Measurements from ENCODE around the gene GPRIN1.

The GPRIN1 gene

DNA sequence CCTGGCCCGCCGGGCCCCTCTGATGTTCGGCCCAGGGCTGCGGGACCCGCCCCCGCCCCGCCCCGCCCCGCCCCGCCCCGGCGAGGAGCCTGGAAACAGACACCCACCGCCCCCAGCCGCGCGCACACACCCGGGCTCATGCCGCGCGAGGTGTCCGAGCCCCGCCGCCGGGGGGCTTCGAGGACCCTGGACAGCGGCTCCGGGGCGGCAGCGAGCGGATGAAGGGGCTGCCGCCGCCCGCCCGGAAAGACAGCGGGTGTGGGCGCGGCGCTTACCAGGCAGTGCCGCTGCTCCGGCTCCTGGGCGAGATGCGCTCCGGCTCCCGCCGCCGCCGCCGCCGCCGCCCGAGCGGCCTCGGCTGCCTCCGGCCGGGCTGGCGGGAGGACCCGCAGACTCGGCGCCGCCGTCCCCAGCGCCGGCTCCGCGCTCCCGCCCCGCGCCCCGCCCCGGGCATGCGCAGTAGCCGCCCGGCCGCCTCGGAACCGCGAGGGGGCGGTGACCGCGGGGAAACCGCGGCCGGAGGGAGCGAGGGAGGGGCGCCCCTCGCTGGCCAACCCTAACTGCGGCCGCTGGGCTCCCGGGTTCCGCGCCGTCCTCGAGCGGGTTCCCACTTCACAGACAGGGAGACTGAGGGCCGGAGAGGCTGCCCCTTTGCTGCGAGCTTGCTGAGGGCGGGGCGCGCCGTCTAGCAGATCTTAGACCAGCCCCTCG is at the start of gene GPRIN1:
TSS of gene GPRIN1 (minus strand) at position 433 of the 711 bp plus-strand sequence. CDS start 10,322 bp downstream, outside the sequence.
- DNase-seq = peak; percentile 14

DNA sequence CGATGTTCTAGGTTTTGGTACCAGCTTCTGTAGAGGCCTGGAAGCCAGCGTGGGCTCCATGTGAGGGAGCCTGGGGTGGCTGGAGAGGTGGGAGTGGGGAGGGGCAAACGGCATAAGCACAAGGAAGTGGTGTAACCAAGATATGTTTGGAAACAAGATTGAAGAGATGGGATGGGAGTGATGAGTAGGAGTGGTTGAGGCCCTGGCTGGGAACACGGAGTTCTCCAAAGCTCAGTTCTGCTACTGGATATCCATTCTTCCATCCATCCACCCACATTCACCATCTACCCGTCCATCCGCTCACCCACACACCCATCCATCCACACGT is 49.5 kb upstream of the GPRIN1 start:
- no peak for DNase-seq

DNA sequence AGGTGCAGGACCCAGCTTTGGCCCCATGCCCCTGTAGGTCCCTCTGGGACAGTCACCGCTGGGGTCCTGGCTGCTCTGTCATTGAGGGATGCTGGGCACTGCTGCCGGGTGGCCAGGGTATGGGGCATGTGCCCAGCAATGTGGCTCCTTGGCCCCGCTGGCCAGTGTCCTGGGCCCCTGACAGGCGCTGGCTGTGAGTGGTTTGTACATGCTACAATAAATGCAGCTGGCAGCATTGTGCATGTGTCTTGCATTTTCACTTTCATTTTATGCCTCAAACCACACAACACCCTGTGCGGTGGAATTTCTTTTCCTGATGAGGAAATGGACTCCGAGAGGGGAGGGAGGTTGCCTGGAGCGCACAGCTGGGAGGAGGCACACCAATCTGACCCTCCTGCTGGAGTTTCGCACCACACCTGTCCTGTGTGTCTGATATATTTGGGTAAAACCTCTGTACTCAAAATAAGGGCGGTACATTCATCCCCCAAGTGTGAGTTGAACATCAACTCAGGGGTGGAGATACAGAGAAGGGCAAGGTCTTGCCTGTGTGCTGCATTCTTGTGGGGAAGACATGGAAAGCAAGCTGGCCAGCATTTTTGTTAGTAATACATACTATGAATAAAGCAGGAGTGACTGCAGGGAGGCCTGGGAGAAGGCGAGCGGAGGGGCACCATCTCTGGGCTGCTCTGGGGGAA is 49.0 kb upstream of the GPRIN1 start:
- peak; percentile 41 for DNase-seq

DNA sequence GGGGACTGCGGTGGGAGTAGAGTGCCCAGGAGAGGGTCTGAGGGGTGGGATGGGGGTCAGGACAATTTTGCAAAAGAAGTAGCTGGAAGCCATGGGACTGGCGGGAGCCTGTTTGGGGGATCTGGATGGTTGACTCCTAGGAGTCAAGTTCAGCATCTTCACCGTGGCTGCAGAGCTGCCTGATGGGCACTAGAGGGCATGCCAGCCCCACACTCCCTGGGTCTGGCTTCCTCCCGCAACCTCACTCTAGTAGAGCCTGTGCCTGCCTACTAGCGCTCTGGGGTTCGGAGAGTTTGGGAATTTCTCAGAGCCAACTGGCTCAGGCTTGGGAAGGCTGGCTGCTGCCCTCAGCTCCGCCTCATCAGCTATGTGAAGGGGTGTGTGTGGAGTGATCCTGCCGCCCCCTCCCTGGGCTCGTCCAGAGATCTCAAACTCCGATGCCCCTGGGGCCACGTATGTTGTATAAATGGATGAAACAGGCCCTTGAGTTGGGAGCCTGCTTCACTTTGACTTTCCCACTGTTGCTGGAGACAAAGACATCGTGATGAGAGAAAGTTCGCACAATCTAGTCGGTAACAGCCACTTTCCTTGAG is 48.1 kb upstream of the GPRIN1 start:
- peak; percentile 58 for DNase-seq

DNA sequence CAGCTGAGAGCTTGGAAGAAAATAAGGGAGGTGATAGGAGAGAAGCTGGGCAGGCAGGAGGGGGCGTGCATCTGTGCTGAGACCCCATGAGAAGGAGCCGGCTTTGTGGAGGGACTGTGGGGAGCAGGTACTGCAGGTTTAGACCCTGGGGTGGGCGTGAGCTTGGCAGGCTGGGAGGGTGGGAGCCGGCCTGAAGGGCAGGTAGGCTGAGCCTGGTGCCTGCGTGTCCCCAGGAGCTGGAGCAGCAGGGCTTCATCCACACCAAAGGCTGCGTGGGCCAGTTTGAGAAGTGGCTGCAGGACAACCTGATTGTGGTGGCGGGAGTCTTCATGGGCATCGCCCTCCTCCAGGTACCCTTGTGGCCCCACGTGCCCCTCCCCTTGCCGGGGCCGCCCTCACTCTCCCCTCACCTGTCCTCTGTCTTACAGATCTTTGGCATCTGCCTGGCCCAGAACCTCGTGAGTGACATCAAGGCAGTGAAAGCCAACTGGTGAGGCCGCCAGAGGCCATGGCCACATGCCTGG is 46.6 kb upstream of the GPRIN1 start:
- DNase-seq = no peak

DNA sequence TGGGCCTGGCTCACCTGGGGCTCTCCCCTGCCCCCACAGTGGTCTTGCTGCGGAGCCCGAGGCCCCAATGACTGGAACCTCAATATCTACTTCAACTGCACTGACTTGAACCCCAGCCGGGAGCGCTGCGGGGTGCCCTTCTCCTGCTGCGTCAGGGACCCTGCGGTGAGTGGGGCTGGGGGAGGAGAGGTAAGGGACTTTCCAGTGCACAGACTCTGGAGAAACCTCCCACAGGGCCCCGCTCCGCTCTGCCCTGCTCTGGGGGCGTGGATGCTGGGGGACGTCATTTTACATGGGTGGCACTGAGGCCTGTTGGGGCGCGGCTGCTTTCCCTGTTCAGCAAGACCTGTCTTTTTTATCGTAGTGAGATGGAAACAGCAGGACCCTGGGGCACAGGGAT is 44.9 kb upstream of the GPRIN1 start:
- no peak for DNase-seq

DNA sequence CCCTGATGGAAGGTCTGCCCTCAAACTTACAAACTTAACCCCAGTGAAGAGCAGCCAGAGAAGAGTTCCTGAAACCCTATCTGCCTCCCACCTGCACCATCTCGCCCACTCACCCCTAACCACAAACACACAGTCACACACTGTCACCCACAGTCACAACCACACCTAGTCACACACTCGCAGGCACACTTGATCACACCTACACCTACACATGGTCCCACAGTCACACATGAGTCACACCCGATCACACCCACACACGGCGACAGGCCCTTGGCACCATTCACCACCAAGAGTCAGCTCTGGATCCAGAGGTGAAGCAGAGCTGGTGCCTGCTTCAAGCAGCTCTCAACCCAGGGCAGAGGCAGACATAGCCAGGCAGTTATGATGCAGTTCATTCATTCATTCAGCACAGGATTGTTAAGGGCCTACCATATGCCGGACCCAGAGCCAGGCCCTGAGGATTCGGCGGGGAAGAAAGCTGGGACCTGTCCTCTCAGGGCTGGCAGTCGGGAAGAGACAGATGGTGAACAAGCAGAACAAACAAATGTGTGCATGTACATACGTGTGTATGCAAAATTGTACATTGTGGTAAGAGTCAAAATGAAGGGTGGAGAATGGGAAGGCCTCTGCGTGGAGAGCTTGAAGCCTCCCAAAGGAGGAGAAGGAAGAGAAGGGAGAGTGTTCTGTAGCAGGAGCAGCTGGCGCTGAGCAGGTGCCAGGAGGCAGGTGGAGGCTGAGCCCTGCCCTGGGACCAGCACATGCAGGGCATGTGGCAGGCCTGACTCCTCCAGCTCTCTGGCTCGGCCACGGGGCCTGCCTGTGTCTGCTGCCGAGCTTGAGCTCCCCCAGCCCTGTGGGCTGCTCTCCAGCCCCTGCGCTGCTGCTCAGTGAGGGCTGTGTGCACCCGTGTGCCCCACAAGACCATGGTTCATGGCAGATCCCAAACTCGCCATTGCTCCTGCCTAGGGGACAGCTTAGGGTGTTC is 43.7 kb upstream of the GPRIN1 start:
- DNase-seq = peak; percentile 85

DNA sequence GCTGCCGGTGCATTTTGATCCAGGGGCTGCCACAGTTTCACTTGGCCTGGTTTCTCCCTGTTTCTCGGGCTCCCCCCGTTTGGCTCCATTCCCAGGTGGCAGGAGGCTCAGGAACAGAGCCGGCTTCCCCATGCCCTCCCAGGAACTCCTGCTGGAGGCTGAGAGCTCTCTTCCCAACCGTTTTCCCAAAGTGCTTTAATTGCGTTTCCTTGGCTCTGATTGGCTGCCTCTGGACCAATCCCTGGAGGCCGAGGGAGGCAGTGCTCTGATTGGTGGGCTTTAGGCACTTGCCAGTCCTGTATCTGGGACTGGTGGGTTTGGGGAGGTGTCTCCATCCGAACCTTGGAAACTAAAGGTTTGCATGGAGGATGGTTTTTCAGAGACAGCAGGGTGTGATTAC is 42.2 kb upstream of the GPRIN1 start:
- no peak for DNase-seq

DNA sequence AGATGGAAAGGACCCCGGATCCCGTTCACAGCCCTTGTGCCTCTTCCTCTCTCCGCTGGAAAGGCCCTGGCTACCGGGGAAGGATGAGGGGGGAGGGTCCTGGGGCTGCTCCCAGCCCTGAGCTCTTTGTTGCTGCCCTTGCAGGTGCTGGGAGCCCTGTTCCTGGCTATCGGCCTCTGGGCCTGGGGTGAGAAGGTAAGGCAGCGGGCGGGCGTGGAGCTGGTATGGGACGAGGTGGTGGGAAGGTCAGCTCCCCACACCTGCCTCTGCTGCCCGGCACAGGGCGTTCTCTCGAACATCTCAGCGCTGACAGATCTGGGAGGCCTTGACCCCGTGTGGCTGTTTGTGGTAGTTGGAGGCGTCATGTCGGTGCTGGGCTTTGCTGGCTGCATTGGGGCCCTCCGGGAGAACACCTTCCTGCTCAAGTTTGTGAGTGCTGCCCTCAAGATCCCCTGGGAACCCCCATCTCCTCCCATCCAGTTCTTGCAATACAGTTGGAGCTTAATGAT is 41.6 kb upstream of the GPRIN1 start:
- no peak for DNase-seq

DNA sequence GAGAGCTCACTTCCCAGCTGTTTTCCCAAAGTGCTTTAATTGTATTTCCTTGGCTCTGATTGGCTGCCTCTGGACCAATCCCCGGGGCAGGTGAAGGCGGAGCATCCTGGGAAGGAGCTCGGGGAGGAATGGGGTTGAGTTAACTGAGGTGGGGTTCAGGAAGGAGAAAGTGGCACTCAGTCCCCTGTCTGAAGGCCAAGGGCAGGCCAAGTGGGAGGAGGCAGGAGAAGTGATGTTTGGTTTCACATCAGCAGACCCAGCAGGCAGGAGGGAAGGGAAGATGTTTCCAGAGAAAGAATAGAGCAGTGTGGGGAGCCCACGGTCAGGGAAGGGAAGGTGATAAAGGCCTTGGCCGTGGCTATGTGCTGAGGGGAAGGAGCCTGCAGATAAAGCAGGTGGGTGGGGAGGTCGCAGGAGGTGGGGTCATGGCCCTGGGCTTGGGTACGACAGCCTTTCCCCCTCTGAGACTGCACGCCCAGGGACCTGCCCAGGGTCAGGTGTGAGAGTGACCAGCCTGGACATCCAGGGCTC is 40.5 kb upstream of the GPRIN1 start:
- DNase-seq = no peak

DNA sequence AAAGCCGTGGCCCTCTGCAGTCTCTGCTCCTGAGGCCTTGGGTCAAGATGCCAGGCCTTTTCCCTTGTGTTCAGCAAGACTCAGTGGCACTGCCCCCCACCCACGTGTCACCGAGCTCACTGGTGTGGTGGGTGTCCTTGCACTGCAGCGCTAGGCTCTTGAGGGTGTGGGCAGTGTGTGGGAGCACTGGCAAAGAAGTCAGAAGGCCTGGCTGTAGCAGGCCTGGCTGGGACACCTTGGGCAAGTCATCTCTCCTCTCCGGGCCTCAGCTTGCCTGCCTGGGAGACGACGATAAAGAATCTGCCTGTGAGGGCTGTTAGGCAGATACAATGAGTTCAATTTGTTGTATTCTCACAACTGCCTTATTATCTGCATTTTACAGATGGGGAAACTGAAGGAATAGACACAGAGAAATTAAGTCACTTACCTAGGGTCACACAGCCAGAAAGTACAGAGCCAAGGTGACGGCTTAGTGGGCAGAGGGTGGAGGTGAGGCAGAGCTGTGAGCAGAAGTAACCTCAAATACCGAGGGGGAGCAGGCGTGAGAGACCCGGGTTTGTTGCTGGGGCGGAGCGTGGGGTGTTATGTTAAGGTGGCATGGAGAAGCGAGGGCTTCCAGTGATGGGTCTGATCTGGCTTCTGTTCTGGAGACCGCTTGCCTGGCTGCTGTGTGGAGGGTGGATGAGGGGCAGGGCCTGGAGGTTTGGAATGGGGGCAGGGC is 38.7 kb upstream of the GPRIN1 start:
- DNase-seq = peak; percentile 53

DNA sequence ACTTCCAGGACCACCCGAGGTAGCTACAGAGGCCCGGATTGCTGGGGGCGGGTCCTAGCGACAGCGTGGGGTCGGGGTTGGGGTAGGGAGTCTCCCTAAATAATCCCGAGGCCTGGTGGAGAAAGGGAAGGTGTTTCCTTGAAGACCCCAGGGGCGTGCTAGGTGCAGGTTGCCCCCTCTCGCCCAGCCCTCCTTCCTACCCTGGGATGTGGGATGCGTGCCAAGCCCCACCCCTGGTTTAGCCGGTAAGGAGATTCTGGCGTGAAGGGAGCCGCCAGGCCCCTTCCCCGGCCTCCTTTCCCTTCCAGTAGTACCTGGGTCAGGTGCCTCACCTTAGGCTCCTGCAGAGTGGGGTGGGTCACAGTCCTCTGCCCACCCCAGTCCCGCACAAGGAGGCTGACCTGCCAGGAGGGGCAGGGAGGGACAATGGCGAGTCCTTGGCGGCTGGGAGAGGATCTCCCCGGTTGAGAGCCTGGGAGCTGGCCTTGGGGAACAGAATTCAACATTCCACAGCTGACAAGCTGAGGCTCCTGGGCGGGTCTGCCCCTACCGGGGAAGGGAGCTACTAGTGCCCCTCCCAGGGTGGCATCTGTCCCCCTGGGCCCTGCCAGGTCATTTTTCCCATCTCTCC is 38.0 kb upstream of the GPRIN1 start:
- DNase-seq = no peak

DNA sequence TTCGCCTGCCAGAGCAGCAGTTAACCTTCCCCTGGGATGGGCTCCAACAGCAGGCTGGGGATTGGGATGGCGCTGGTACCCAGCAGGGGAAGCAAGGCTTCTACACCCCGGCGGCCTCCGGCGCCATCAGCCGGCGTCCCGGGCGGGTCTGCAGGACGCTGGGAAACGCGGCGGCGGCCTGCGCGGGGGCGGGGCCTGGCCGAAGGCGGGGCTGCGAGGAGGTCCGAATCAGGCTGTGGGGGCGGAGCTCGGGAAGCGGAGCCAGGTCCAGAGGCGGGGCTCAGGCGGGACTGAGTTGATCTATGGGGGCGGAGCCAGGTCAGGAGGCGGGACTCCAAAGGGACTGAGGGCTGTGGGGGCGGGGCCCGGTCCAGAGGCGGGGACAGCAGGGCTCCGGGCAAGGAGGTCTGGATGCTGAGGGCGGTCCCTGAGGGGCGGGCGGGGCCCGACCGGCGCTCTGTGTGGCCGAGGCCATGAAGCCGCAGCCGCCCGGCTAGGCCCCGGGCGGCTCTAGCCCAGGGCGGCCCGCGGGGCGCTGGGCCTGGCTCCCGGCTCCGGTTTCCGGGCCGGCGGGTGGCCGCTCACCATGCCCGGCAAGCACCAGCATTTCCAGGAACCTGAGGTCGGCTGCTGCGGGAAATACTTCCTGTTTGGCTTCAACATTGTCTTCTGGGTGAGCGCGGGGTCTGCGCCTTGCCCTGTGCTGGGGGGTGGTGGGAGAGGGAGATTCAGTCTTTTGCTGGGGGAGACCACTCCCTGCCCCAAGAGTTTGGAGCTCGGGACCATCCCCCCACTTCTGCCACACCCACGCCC is 37.3 kb upstream of the GPRIN1 start, which contains the start of gene TSPAN17:
TSS of gene TSPAN17 (plus strand) at position 455 of the 813 bp plus-strand sequence. CDS start at position 587, 132 bp downstream.
- peak; percentile 98 for DNase-seq

DNA sequence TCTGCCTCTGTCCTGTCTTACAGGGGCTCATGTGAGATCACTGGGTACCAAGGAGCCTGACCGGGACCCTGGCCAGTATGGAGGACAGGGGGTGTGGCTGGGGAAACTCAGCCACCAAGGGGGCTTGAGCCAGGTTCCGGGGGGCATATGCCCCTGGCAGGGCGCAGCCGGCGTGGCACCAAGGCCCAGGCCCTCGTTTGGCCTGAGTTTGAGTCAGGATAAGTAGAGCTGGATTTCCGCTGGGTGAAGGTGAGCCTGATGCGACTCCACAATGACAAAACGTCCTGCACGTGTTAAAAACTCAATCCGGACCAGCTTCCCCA is 36.7 kb upstream of the GPRIN1 start:
- no peak for DNase-seq

DNA sequence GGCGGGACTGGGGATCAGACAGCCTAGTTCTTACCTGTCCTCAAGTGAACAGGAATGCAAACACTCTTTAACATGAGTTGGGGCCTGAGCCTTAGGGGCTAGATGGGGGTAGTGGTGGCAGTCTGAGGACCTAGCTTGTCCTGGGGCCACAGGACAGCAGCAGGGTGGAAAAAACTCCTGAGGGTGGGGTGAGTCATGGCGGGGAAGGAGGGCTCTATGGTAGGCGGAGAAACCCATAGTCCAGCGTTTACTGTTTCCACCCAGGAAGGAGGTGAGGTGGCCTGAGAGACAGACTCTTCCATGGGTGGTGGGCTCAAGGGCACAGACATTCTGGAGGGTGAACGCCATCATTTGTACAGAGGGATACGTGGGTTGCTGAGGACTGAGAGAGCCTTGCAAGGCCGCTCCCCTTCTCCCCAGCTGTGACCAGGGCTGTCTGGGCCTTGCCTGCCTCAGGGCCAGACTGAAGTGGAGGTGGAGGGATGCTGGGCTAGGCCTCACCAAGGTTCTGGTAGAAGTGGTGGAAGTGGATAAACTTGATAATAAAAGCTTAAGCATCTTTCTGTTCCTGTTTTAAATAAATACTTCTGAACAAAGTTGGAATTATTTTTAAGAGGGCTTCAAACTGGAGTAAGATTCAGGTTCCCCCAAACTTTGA is 36.2 kb upstream of the GPRIN1 start:
- no peak for DNase-seq

DNA sequence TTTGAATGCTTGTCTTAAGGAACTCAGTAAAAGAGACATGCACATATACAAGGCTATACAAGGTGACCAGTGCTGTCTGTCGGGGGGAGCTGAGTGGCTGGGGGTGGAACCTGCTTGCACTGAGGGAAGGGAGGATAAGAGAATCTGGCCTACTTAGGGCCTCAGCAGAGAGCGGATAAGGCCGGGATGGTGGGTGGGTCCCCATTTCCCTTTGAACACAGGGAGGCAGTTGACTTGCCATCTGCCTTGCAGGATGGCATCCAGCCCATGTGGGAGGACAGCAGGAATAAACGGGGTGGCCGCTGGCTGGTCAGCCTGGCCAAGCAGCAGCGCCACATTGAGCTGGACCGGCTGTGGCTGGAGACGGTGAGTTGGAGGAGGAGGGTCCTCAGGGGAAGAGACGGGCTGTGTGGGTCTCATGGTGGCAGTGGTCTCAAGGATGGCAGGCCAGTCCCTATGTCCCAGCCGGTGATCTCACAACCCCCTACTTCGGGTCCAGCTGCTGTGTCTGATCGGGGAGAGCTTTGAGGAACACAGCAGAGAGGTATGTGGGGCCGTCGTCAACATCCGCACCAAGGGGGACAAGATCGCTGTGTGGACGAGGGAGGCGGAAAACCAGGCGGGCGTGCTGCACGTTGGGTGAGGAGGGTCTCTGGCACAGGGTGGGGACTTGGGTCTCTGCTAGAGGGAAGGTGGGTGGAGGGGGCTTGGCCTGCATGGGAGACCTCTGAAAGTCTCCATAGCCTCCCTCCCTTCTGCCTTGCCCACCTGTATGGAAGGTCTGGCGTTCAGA is 35.1 kb upstream of the GPRIN1 start:
- no peak for DNase-seq

DNA sequence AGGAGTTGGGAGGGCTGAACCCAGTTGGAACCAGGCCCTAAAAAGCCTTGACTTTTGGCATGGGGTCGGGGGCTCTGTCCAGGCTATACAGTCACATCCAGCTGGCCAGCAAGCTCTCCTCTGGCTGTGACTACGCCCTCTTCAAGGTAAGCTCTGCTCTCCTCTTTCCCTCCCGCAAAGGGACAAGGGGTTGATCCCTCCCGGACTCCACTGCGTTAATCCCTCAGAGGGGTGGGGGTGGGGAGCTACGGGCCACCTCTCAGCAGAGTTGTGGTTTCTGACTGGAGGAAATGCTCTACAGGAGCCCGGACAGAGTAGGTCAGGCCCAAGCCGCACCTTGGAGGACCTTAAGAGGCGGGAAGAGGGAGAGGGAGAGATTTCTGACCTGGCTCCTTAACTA is 34.3 kb upstream of the GPRIN1 start:
- DNase-seq = no peak

DNA sequence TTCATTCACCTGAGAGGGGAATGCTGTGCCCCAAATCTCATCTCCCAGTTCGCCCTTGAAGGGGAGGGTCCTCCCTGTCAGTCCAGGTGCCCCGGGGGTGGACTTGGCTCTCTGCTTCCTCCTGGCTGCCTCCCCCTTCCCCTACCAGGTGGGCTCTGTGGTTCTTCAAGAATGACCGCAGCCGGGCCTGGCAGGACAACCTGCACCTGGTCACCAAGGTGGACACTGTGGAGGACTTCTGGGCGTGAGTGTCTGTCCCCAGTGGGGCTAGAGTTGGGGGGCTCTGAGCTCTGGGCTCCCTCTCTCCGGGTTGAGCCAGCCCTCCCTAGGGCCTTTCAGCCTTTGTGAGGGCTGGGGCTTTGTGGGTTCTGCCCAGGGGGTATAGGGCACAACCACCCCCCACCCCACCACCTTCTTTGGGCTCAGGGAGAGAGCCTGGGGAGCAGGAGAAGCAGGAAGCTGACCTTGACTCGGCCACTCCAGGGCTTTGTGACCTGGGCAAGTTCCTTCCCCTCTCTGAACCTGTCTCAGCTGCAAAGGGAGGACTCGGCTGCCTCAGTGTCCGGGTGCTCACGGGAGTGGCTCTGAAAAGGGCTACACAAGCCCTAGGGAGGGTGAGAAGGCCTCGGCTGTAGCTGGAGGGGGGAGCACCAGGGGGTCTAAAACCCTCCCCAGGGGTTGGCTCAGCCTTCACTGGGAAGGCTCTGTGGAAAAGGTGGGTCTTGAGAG is 33.7 kb upstream of the GPRIN1 start:
- DNase-seq = no peak
